GM12801 (cell line): ENCODE results near the gene SIN3B.

Experiments used
- CTCF ChIP-seq: IDR thresholded peaks from one replicate; pipeline ENCODE4 v1.5.1; 2011; ENCODE audit warnings: control low read depth; ENCODE audit not compliant: insufficient read length; ENCODE audit errors: extremely low read depth

The SIN3B gene

GRCh38 chr19:16807549-16808284, 21.5 kb upstream of the SIN3B start:
- no peak for TF ChIP-seq CTCF

GRCh38 chr19:16814526-16815100, 14.6 kb upstream of the SIN3B start:
- TF ChIP-seq CTCF, result no peak

- no peak for TF ChIP-seq CTCF
These were observed 9.1 kb upstream of the SIN3B start for GRCh38 chr19:16820056-16820455.

DNA sequence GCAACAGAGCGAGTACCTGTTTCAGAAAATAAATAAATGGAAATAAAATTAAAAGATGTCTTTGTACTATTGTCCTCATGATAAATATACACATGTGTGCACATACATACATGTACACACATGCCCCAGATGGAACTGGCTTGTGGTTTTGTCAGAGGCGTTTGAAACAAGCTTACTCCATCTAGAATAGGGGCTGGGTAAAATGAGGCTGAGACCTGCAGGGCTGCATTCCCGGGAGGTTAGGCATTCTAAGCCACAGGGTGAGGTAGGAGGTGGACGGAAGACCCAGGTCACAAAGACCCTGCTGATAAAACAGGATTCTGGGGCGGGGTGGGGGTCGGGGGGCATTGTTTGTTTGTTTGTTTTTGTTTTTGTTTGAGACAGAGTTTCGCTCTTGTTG, 8.1 kb upstream of the SIN3B start:
- TF ChIP-seq CTCF, result no peak

- no peak for TF ChIP-seq CTCF
These were observed 6.5 kb upstream of the SIN3B start for GRCh38 chr19:16822648-16823047.

GRCh38 chr19:16824658-16825311, 4.4 kb upstream of the SIN3B start:
- TF ChIP-seq CTCF, result no peak

DNA sequence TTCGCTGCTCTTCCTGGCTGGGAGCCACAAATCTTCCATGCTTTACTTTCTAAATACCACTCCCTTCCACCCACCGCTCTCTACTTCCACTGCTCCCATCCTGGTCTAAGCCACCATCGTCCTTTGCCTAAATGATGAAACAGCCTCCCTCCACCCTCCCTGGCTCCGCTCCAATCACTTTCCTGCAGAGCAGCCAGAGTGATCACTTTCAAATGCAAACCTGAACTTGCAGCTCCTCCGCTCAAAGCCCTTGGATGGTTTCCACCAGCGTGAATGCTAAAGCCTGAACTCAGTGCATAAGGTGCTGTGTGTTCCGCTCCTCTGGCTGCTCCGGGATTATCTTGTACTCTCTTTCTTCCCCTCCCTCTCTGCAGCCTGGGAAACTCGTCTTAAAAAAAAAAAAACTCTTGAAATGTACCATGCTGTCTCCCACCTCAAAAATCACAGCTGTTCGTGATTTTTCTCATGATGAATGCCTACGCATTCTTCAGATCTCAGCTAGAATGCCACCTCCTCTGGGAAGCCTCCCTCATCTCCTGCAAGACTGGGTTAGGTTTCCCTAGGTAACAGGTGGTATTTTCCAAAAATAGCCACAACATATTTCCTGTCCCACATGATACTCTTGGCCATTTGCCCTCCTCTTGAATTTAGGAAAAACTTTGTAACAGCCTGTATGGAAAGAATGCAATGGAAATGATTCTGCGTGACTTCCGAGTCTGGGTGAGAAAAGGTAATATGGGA, 3.7 kb upstream of the SIN3B start:
- no peak for TF ChIP-seq CTCF
